GM18951 (cell line): ENCODE measurements around the gene CYP4X1.
"Not testable (repeated sequence)": the region's sequence is repeated elsewhere in the genome, so short reads cannot be mapped to it uniquely, and the experiment has no call there.

Experiments
- POLR2A ChIP-seq: IDR thresholded peaks from 4 replicates; pipeline ENCODE4 v1.6.1; 2011; ENCODE audit warnings: mild to moderate bottlenecking; ENCODE audit not compliant: insufficient read length, insufficient read depth; ENCODE audit errors: extremely low read depth
- in situ Hi-C: fragments of 300-500 bp; cut with MboI; formaldehyde crosslinking; loops from one replicate; pipeline ENCODE4 v1.12.0; 2022; ENCODE audit warnings: low sequenced_read_pairs, mixed read lengths, inconsistent platforms; ENCODE audit not compliant: unreplicated experiment

The CYP4X1 gene

GRCh38 chr1:47024141-47024801 is 802 bp downstream of the CYP4X1 start:
- in situ Hi-C loops = no loop called here

DNA sequence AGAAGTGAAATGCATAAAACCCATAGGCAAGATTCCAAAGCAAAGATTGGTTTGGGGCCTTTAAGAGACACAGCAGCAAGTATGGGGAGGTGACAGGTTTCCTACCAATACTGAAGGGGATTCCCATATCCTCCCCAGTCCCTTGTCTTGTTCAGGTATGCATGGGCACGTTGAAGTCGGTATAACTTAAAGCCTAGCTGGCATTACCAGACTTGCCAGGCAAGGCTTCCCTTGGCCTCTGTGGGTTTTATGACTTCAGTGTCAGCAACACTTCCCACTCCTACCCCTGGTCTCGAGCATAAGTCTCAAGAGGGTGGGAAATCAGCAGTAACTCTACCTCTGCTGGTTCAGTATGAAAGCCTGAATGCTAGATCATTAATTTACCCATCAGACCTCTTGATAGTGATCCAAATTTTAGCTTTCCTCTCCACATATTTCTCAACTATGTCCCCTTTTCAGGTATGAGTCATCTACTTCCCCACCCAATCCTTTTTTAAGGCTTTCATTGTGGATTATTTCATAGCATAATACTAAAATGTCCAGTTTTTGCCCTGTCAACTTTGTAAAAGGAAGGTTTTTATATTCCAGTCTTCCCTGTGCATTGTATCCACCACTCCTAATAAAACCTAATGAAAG is 6.8 kb downstream of the CYP4X1 start:
- in situ Hi-C loops = no loop called here
- TF ChIP-seq POLR2A = no peak

More at GRCh38 chr1:47024141-47024801, 802 bp downstream of the CYP4X1 start:
- no peak for TF ChIP-seq POLR2A

DNA sequence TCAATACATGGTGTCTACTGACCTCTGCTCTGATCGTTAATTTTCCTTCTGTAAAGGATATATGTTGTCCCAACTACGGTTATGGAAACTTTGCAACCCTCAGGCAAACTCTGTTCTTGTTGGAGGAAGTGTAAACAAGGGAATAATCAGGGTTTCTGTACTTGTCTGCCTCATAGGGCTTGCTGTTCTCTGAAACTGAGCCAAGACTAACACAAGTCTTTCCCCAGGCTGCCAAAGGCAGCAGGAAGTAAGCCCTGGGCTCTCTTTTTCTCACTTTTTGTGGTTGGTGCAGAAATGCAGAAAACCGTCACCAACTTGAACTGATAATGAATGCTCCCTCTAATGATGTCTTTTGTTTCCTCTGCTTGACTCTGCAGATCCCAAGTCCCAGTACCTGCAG is 7.6 kb downstream of the CYP4X1 start:
- TF ChIP-seq POLR2A = no peak
- in situ Hi-C loops = no loop called here

DNA sequence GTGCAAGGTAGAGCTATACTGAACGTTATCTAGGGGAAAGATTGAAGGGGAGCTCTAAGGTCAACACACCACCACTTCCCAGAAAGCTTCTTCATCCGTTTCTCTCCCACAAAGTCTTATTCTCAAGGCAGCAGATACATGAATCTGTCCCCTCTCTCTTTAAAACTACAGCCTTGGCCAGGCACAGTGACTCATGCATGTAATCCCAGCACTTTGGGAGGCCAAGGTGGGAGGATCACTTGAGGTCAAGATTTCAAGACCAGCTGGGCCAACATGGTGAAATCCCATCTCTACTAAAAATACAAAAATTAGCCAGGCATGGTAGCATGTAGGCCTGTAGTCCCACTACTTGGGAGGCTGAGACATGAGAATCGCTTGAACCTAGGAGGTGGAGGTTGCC is 8.1 kb downstream of the CYP4X1 start:
- no peak for TF ChIP-seq POLR2A
- in situ Hi-C loops = no loop called here

DNA sequence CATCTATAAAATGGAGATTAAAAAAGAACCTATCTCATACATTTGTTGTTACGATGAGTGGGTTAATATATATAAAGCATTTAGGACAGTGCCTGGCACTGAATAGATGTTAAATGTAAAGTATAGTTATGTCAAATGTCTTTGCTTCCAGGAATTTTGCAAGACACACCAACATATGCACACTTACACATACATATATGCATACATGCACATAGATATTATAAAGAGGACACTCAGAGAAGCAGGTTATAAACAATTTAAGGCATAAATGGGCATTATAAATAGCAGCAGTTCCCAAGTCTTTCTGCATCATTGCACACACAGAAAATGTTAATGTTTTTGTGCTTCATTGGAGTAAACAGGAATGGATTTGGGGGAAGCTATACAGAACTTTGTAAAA is 13.3 kb downstream of the CYP4X1 start:
- no peak for TF ChIP-seq POLR2A
- in situ Hi-C loops = no loop called here

DNA sequence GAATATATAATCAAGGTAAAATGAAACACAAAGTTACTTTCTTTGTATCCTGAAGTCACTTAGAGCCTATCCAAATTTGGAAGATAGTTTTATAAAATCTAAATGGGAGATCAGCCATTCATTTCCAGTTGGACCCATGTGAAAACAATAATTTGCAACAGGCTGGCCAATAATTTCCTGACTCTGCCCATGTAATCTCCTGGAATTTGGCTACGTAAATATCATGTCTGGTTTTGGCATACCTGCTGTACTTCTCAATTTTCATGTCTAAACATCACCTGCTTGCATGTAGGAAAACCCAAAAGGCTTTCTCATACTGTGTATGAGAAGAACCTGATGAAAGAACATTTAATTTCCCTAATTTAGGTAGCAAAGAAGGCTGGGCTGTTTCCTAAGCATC is 35.9 kb downstream of the CYP4X1 start:
- TF ChIP-seq POLR2A = no peak
- in situ Hi-C loops = no loop called here

DNA sequence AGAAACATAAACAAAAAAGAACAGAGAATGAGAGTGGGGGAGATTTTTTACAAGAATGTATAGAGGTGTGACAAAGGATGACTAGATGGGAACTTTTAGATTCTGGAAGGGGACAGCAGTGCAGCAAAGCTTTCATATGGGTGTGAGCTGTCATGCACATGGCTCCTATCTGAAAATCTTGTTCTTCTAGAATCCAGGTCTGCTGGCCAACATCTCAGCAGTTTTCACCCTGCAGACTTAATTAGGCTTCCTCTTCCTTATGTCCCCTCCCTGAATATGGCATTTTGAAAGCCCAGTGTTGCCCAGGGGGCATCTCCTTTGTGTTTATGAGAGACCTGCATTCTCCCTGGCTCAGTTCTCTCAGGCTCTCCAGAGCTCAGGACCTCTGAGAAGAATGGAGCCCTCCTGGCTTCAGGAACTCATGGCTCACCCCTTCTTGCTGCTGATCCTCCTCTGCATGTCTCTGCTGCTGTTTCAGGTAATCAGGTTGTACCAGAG is 43.7 kb downstream of the CYP4X1 start, which contains the start of gene CYP4Z1:
Gene CYP4Z1, plus strand, starts transcription at position 135 of the 498 bp plus-strand sequence. Its CDS starts 260 bp downstream, at position 395.
- TF ChIP-seq POLR2A = no peak
- in situ Hi-C loops = no loop called here

GRCh38 chr1:47069080-47069479 is 45.6 kb downstream of the CYP4X1 start:
- in situ Hi-C loops = not testable (repeated sequence)

- in situ Hi-C loops = not testable (repeated sequence)
Observed at GRCh38 chr1:47069509-47069908, 46.0 kb downstream of the CYP4X1 start.

DNA sequence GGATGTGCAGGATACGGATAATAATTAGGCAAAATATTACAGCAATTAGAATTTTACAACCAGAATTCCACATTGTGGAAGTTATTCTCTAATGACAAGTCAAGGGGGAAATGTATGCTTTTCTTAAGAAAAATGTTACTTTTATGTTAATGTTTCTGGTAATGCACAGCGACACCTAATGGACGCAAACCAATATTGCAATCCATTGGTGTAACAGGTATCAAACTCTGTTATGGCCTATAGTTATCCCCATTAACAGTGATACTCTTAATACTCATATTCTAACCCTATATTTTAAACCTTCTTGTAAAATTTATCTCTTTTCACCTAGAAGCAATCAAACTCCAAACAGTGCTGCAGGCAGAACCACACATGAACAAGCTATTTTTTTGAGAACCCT is 65.9 kb downstream of the CYP4X1 start:
- in situ Hi-C loops = not testable (repeated sequence)

DNA sequence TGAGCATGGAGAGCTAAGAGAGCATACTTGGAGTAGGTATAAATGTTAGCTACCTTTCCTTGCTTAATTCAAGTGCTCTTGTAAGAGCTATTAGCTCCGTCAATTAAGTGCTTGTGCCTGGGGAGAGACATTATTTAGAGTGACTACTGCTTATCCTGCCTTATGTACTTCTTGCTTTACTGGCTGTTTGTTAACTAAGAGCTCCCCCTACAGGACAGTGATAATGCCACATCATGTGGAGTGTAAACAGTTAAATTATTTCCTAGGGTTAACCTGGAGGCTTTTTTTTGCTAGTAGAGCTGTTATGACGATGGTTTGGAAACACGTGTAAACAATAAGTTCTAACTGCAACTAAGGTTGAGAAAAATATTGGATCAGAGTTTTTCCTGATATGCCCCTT is 68.0 kb downstream of the CYP4X1 start:
- in situ Hi-C loops = not testable (repeated sequence)
